ENCODE measurements around the gene TMEM82.

DNA sequence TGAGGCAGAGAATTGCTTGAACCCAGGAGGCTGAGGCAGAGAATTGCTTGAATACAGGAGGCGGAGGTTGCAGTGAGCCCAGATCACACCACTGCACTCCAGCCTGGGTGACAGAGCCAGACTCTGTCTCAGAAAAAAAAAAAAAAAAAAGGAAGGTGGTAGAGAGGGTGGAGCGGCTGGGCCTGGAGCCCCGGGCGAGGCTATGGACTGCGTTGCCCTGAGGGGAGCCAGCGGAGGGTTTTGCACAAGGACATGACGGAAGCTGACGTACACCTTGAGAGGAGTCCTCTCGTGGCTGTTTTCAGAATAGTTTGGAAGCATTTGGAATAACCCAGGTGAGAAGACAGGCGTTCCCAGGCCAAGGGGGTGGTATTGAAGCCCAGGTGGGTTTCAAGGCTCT, 9.4 kb downstream of the TMEM82 start:
- TF ChIP-seq, protein P1, sequence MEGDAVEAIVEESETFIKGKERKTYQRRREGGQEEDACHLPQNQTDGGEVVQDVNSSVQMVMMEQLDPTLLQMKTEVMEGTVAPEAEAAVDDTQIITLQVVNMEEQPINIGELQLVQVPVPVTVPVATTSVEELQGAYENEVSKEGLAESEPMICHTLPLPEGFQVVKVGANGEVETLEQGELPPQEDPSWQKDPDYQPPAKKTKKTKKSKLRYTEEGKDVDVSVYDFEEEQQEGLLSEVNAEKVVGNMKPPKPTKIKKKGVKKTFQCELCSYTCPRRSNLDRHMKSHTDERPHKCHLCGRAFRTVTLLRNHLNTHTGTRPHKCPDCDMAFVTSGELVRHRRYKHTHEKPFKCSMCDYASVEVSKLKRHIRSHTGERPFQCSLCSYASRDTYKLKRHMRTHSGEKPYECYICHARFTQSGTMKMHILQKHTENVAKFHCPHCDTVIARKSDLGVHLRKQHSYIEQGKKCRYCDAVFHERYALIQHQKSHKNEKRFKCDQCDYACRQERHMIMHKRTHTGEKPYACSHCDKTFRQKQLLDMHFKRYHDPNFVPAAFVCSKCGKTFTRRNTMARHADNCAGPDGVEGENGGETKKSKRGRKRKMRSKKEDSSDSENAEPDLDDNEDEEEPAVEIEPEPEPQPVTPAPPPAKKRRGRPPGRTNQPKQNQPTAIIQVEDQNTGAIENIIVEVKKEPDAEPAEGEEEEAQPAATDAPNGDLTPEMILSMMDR (IDR thresholded peaks at IDR 0.05), result no peak
- no peak for TF ChIP-seq POLR2A (IDR thresholded peaks at IDR 0.05)
